SW480 (cell line): ENCODE data around the gene ARPP19.
"Not testable (repeated sequence)": the region's sequence is repeated elsewhere in the genome, so short reads cannot be mapped to it uniquely, and the experiment has no call there.

Experiments
- DNase-seq: peaks from one replicate; pipeline ENCODE4 v3.0.0-alpha.2; 2016; ENCODE audit warnings: low spot score

The ARPP19 gene

DNA sequence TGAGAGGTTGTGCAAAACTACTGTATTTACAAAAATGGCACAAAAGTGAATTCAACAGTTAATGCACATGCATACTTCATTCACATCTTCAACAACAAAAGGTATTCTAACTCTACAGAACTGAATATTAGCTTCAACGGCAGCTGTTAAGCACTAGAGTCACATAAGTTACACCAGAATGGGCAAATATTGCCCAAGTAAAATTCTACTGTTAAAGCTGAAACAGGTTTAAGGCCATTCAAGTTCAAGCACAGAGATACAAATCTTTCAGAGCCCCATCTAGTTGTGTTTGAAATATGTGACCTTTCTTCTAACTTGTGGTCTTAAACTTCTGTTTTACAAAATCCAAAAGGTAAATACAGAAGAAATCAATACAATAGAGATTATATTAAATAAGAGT is 17.6 kb downstream of the ARPP19 start:
- DNase-seq = not testable (repeated sequence)

DNA sequence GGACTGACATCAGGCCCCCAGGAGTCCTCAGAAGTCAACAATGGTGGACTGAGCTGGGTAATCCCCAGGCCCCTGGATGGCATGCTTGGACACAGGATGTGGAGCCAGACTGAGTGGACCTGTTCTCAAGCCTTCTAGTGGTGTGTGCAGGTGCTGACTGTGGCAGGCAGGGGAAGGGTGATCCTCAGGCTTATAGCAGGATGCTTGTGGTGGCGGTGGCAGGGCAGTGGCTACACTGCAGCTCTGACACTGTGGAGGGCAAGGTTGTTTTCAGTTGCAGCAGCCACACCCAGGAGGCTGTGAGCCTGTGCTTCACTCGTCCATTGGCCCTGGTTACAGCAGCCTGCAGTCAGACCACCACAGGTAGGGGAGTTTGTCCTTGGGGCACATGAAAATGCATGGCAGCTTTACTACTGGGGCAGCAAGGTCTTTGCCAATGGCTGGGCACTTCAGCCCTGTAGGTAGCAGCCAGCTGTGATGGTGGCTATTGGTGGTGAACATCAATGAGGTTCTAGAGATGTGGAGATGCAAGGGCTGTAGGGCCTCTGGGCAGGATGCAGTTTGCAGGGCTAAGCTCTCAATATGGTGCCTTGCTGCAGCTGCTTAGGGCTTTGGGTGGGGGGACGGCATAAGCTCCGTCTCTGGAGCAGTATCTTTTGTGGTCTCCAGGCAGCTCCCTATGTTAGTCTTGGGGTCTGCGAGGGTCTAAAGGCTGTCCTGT is 22.6 kb downstream of the ARPP19 start:
- DNase-seq = no peak

- DNase-seq = no peak
Observed at GRCh38 chr15:52540374-52541012, 28.3 kb downstream of the ARPP19 start.

DNA sequence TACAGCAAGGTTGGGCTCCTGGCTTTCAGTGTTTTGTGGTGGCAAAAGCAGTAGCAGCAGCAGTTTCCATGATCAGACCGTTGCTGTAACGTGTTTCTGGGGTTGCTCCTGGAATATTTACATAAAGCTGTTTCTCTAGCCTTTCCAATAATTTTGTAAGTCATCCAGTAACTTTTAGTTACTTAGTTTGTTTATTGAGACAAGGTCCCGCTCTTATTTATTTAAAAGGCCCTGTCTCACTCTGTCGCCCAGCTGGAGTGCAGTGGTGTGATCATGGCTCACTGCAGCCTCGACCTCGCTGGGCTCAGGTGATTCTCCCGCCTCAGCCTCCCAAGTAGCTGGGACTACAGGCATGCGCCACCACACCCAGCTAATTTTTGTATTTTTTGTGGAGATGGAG is 31.4 kb downstream of the ARPP19 start:
- DNase-seq = no peak

GRCh38 chr15:52532427-52532826 is 36.4 kb downstream of the ARPP19 start:
- DNase-seq = no peak

- no peak for DNase-seq
Observed at GRCh38 chr15:52529940-52530339, 38.9 kb downstream of the ARPP19 start.

- DNase-seq = peak; percentile 33
Observed at GRCh38 chr15:52529341-52529924, 39.4 kb downstream of the ARPP19 start.

GRCh38 chr15:52528564-52529340 is 40.1 kb downstream of the ARPP19 start, which contains the start of gene MYO5A:
Gene MYO5A, minus strand, starts transcription at chr15:52528880. Its CDS starts 74 bp downstream, at chr15:52528806.
- DNase-seq = peak; percentile 68

- DNase-seq = peak; percentile 47
Observed at GRCh38 chr15:52527911-52528563, 40.8 kb downstream of the ARPP19 start.

- no peak for DNase-seq
Observed at GRCh38 chr15:52527196-52527910, 41.5 kb downstream of the ARPP19 start.

GRCh38 chr15:52524223-52525136 is 44.4 kb downstream of the ARPP19 start:
- DNase-seq = no peak

GRCh38 chr15:52523647-52524046 is 45.2 kb downstream of the ARPP19 start:
- no peak for DNase-seq

DNA sequence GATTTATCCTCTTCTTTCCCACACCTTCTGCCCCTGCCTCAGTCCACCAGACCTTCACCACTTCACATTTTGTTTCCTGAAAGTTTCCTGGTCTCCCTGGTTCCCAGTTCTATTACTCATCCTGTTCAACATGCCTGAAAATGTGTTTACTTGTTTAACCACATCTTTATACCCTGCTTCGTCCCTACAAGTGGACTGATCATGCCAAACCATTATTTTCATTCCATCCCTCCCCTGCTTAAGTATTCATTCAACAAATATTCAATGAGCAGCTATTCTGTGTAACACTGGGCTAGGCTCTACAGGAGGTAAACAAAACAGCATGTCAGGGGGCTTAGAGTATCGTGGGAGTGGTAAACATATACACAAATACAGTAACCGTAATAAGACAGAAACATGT is 45.6 kb downstream of the ARPP19 start:
- no peak for DNase-seq

- DNase-seq = no peak
Observed at GRCh38 chr15:52521682-52522081, 47.1 kb downstream of the ARPP19 start.

DNA sequence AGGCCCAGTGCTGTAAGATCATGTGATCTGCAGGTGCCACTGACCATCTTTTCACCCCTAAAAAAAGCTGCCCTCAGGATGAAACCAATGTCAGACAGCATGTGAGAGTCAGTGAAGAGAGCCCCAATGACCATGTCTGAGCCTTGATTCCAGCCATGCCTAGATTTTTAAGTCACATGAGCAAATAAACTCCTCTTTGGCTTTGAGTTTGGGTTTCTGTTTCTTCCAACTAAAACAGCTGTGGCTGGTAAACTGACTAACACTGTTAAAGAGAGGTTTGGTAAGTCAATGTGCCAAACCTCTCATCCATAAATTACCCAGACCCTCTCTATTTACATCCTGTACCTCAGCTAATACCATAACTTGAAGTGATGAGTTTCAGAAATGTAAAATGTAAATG is 48.4 kb downstream of the ARPP19 start:
- DNase-seq = no peak

DNA sequence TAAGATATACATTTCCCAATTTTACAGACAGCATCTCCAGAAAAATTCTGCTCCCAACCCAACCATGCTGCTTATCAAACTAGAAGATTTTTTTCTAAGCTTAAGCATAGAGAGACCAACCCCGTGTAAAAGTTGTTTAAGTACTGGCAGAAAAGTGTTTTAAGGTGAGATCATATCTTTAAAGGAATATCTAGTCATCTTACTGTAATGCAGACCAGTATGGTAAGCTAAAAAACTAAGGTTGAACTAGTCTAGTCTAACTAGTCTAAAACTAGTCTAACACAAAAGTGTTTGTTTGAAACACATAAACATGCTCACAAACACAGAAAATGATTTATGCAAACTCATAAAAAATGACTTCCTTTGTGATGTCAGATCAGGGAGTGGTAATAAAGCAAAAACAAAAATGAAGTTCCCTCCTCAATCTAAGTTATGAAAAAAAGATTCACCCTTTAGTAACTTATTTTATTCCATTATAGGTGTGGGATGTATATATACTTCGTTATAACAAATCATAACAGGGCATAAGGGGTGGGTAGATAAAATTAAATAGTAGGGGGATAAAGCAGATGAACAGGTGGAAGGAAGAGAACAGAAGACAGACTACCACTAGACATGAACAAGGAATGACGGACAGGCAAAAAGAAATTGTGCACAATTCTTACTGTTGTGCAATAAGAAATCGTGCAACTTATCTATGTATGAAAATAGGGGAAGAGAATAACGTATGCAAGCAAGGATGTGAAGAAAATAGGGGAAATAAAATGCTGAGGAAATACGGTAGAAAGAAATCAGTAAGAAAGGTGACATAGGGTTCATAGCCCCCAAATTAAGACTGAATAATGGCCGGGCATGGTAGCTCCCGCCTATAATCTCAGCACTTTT is 50.1 kb downstream of the ARPP19 start:
- no peak for DNase-seq

DNA sequence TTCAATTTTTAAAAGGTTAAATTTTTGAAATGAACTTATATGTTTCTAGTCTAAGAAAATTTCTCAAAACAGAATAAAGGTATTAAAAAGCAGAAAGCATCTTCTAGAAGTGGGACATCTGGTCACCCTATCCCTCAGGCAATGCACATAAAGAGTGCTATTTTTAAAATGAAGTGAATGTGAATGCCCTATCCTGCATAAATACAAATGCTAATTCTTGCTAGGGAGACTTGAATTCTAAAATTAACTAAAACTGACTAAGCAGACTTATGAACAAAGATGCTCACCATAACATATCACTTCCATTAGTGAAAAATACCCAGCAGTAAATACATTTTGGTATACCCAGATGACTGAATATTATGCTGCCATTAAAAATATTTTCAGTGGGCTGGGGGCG is 51.8 kb downstream of the ARPP19 start:
- no peak for DNase-seq

GRCh38 chr15:52515343-52515742 is 53.5 kb downstream of the ARPP19 start:
- no peak for DNase-seq

GRCh38 chr15:52514482-52514881 is 54.3 kb downstream of the ARPP19 start:
- DNase-seq = no peak
